A204.1 (cell line): ENCODE measurements around the gene MAPK12.
"Not testable (repeated sequence)": the region's sequence is repeated elsewhere in the genome, so short reads cannot be mapped to it uniquely, and the experiment has no call there.

Source experiments
- FAIRE-seq: peaks from 2 replicates; lab custom pipeline; 2012; peaks lifted over from hg19 to GRCh38; lab: Jason Lieb, UNC

The MAPK12 gene

GRCh38 chr22:50215297-50216054 lies 46.0 kb downstream of the MAPK12 start:
- FAIRE-seq, result no peak

- FAIRE-seq, result no peak
These were observed 48.2 kb downstream of the MAPK12 start for GRCh38 chr22:50213263-50213662.

- FAIRE-seq, result no peak
These were observed 50.3 kb downstream of the MAPK12 start for GRCh38 chr22:50211147-50211546.

GRCh38 chr22:50210378-50211139 lies 50.9 kb downstream of the MAPK12 start:
- no peak for FAIRE-seq

- FAIRE-seq, result no peak
These were observed 51.6 kb downstream of the MAPK12 start for GRCh38 chr22:50209893-50210292.

- FAIRE-seq, result no peak
These were observed 52.3 kb downstream of the MAPK12 start for GRCh38 chr22:50208939-50209892.

- FAIRE-seq, result no peak
These were observed 53.0 kb downstream of the MAPK12 start for GRCh38 chr22:50208430-50208938.

GRCh38 chr22:50207383-50208140 lies 53.9 kb downstream of the MAPK12 start:
- FAIRE-seq, result no peak

- no peak for FAIRE-seq
These were observed 54.9 kb downstream of the MAPK12 start for GRCh38 chr22:50206599-50206998.

GRCh38 chr22:50205781-50206569 lies 55.5 kb downstream of the MAPK12 start:
- no peak for FAIRE-seq

- not testable (repeated sequence) for FAIRE-seq
These were observed 56.5 kb downstream of the MAPK12 start for GRCh38 chr22:50204998-50205397.

- no peak for FAIRE-seq
These were observed 56.9 kb downstream of the MAPK12 start for GRCh38 chr22:50204571-50204970.

- FAIRE-seq, result no peak
These were observed 58.2 kb downstream of the MAPK12 start for GRCh38 chr22:50203288-50203687.
